Dermis microvascular lymphatic vessel endothelial cell (primary cell): ENCODE measurements around the gene RBM5. TPM values are rescaled to one million over a fixed set of nuclear protein-coding genes. Genes with fewer than 3 reads are reported as not detected.

ENCODE experiments used
- DNase-seq, 2 donors: peaks; one replicate each; pipeline versions ENCODE4 v3.0.0 to v3.0.0-alpha.2; 2010; ENCODE audit warnings: low read depth in 2 of 2
- total RNA-seq: library from RNA; depleted of rRNA; stranded (reverse); fragments of >200 nt; gene quantifications from 2 replicates; pipeline ENCODE4 v1.2.1, GENCODE V29; 2014

RBM5 gene
- total RNA-seq, 1 donor from 2014 or later = 108 TPM

- DNase-seq = peak in 1 of 2 donors; percentile 43
These were observed 49.8 kb downstream of the RBM5 start for GRCh38 chr3:50138266-50139200.

- no peak for DNase-seq
These were observed 50.6 kb downstream of the RBM5 start for GRCh38 chr3:50139308-50139707.

- DNase-seq = no peak
These were observed 51.2 kb downstream of the RBM5 start for GRCh38 chr3:50139718-50140423.

- no peak for DNase-seq
These were observed 52.3 kb downstream of the RBM5 start for GRCh38 chr3:50140990-50141389.

- no peak for DNase-seq
These were observed 57.7 kb downstream of the RBM5 start for GRCh38 chr3:50146316-50146901.

- DNase-seq = no peak
These were observed 58.3 kb downstream of the RBM5 start for GRCh38 chr3:50147016-50147415.

- no peak for DNase-seq
These were observed 58.7 kb downstream of the RBM5 start for GRCh38 chr3:50147447-50147846.

- no peak for DNase-seq
These were observed 59.1 kb downstream of the RBM5 start for GRCh38 chr3:50147861-50148260.

- no peak for DNase-seq
These were observed 61.7 kb downstream of the RBM5 start for GRCh38 chr3:50150404-50150750.

- no peak for DNase-seq
These were observed 62.4 kb downstream of the RBM5 start for GRCh38 chr3:50150863-50151686.

GRCh38 chr3:50151728-50152127, 63.0 kb downstream of the RBM5 start:
- DNase-seq = no peak

GRCh38 chr3:50153782-50154475, 65.2 kb downstream of the RBM5 start:
- no peak for DNase-seq

- peak in 1 of 2 donors; percentile 41 for DNase-seq
These were observed 65.7 kb downstream of the RBM5 start for GRCh38 chr3:50154476-50154839.

- DNase-seq = peak in 1 of 2 donors; percentile 84
These were observed 66.2 kb downstream of the RBM5 start, which contains the start of gene SEMA3F for GRCh38 chr3:50154840-50155490. Gene SEMA3F, plus strand, starts transcription at chr3:50155324. Its CDS starts 4,299 bp downstream, at chr3:50159623.

GRCh38 chr3:50155491-50155878, 66.8 kb downstream of the RBM5 start:
- no peak for DNase-seq

- DNase-seq = no peak
These were observed 67.2 kb downstream of the RBM5 start for GRCh38 chr3:50155891-50156290.

- no peak for DNase-seq
These were observed 68.1 kb downstream of the RBM5 start for GRCh38 chr3:50156549-50157493.

GRCh38 chr3:50157827-50158529, 69.3 kb downstream of the RBM5 start:
- peak in 1 of 2 donors; percentile 54 for DNase-seq
